ENCODE data around the gene CAPG.
"Not testable (repeated sequence)": the region's sequence is repeated elsewhere in the genome, so short reads cannot be mapped to it uniquely, and the experiment has no call there.

CAPG gene

GRCh38 chr2:85383151-85383550 lies 27.0 kb downstream of the CAPG start:
- POLR2A ChIA-PET; H3K27me3 ChIP-seq (replicated peaks in 2 of 5; ENCODE audit: control insufficient read depth in 4 of 5, insufficient read depth in 5 of 5, low read length in 4 of 5); H3K9me3 ChIP-seq (ENCODE audit: control extremely low read depth in 1 of 5, control insufficient read depth in 4 of 5, insufficient read depth in 2 of 5, low read depth in 1 of 5, low read length in 4 of 5); H3K27ac ChIP-seq (ENCODE audit: insufficient read depth in 1 of 2, low read depth in 1 of 2, low read length in 2 of 2, poor library complexity in 1 of 2, severe bottlenecking in 2 of 2); H3K4me3 ChIP-seq (ENCODE audit: control insufficient read depth in 1 of 7, extremely low read depth in 1 of 7, insufficient read depth in 4 of 7, low read depth in 2 of 7, low read length in 6 of 7); H3K4me1 ChIP-seq (ENCODE audit: control extremely low read depth in 1 of 4, control insufficient read depth in 4 of 4, insufficient read depth in 4 of 4, low read length in 3 of 4); DNase-seq: not testable (repeated sequence)
- WGBS (ENCODE audit: insufficient coverage), result 100% methylated on average over 4 of the region's 5 CpGs
- CTCF ChIA-PET, result interaction anchor here (0.9 to 12.6 kb wide), 3 partner anchors 10 to 168 kb away, joined by 3 to 250 read pairs (median 4); no protein-coding TSS in a partner anchor
- peaks cover 3 to 44% (median 17%) of the 10 kb centered on the region in 4 experiments for H3K36me3 ChIP-seq (ENCODE audit: control insufficient read depth in 4 of 4, insufficient read depth in 4 of 4, low read length in 3 of 4)

- Histone ChIP-seq H3K4me3 (ENCODE audit: control insufficient read depth in 1 of 7, extremely low read depth in 1 of 7, insufficient read depth in 4 of 7, low read depth in 2 of 7, low read length in 6 of 7) (no peak overlapping the region), H3K27ac (ENCODE audit: insufficient read depth in 1 of 2, low read depth in 1 of 2, low read length in 2 of 2, poor library complexity in 1 of 2, severe bottlenecking in 2 of 2) (no peak overlapping the region), H3K36me3 (ENCODE audit: control insufficient read depth in 4 of 4, insufficient read depth in 4 of 4, low read length in 3 of 4) (peaks cover 3 to 34% (median 9%) of the 10 kb centered on the region in 4 experiments), H3K27me3 (replicated peaks in 2 of 5; ENCODE audit: control insufficient read depth in 4 of 5, insufficient read depth in 5 of 5, low read length in 4 of 5) (no peaks in the 10 kb centered on the region), H3K9me3 (ENCODE audit: control extremely low read depth in 1 of 5, control insufficient read depth in 4 of 5, insufficient read depth in 2 of 5, low read depth in 1 of 5, low read length in 4 of 5) (peaks cover 2 to 9% (median 5%) of the 10 kb centered on the region in 5 experiments), H3K4me1 (ENCODE audit: control extremely low read depth in 1 of 4, control insufficient read depth in 4 of 4, insufficient read depth in 4 of 4, low read length in 3 of 4) (no peaks in the 10 kb centered on the region)
- 100% methylated on average over 1 of the region's 1 CpG for WGBS (ENCODE audit: insufficient coverage)
- ChIA-PET POLR2A (no interaction called here), CTCF (no interaction called here)
- DNase-seq, result peak in 1 of 3 donors; percentile 28
These were observed 30.1 kb downstream of the CAPG start for GRCh38 chr2:85380048-85380447.

DNA sequence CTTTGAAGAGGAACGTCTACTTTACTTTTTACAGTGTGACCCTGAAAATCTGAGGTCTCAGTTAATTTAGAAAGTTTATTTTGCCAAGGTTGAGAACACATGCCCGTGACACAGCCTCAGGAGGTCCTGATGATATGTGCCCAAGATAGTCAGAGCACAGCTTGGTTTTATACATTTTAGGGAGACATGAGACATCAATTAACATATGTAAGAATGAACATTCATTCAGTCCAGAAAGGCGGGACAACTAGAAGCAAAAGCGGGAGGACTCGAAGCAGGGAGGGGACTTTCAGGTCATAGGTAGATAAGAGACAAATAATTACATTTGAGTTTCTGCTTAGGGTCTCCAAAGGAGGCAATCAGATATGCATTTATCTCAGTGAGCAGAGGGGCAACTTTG lies 31.9 kb downstream of the CAPG start:
- CTCF ChIA-PET, result no interaction called here
- Histone ChIP-seq H3K36me3 (ENCODE audit: control insufficient read depth in 4 of 4, insufficient read depth in 4 of 4, low read length in 3 of 4) (peaks cover 3 to 31% (median 8%) of the 10 kb centered on the region in 4 experiments), H3K9me3 (ENCODE audit: control extremely low read depth in 1 of 5, control insufficient read depth in 4 of 5, insufficient read depth in 2 of 5, low read depth in 1 of 5, low read length in 4 of 5) (peaks cover 2 to 9% (median 5%) of the 10 kb centered on the region in 5 experiments), H3K27me3 (replicated peaks in 2 of 5; ENCODE audit: control insufficient read depth in 4 of 5, insufficient read depth in 5 of 5, low read length in 4 of 5) (no peaks in the 10 kb centered on the region), H3K27ac (ENCODE audit: insufficient read depth in 1 of 2, low read depth in 1 of 2, low read length in 2 of 2, poor library complexity in 1 of 2, severe bottlenecking in 2 of 2) (no peak overlapping the region), H3K4me1 (ENCODE audit: control extremely low read depth in 1 of 4, control insufficient read depth in 4 of 4, insufficient read depth in 4 of 4, low read length in 3 of 4) (no peaks in the 10 kb centered on the region), H3K4me3 (ENCODE audit: control insufficient read depth in 1 of 7, extremely low read depth in 1 of 7, insufficient read depth in 4 of 7, low read depth in 2 of 7, low read length in 6 of 7) (no peak overlapping the region)
- POLR2A ChIA-PET, result interaction anchor here (1.1 kb wide), 1 partner anchor 13 kb away, joined by 3 read pairs; no protein-coding TSS in a partner anchor
- no peak for DNase-seq
- 100% methylated on average over 5 of the region's 5 CpGs for WGBS (ENCODE audit: insufficient coverage)

GRCh38 chr2:85377083-85377482 lies 33.1 kb downstream of the CAPG start:
- peaks cover 2 to 9% (median 5%) of the 10 kb centered on the region in 5 experiments for H3K9me3 ChIP-seq (ENCODE audit: control extremely low read depth in 1 of 5, control insufficient read depth in 4 of 5, insufficient read depth in 2 of 5, low read depth in 1 of 5, low read length in 4 of 5)
- ChIA-PET POLR2A (no interaction called here), CTCF (interaction anchor here (1.2 to 1.9 kb wide), 3 partner anchors 9 to 17 kb away, joined by 3 to 12 read pairs (median 4); no protein-coding TSS in a partner anchor)
- H3K27me3 ChIP-seq (replicated peaks in 2 of 5; ENCODE audit: control insufficient read depth in 4 of 5, insufficient read depth in 5 of 5, low read length in 4 of 5), result no peaks in the 10 kb centered on the region
- WGBS (ENCODE audit: insufficient coverage), result 96% methylated on average over 11 of the region's 11 CpGs
- H3K4me1 ChIP-seq (ENCODE audit: control extremely low read depth in 1 of 4, control insufficient read depth in 4 of 4, insufficient read depth in 4 of 4, low read length in 3 of 4), result no peaks in the 10 kb centered on the region
- H3K4me3 ChIP-seq (ENCODE audit: control insufficient read depth in 1 of 7, extremely low read depth in 1 of 7, insufficient read depth in 4 of 7, low read depth in 2 of 7, low read length in 6 of 7), result no peak overlapping the region
- peak overlapping the region in 1 of 2 experiments; percentile 12 for H3K27ac ChIP-seq (ENCODE audit: insufficient read depth in 1 of 2, low read depth in 1 of 2, low read length in 2 of 2, poor library complexity in 1 of 2, severe bottlenecking in 2 of 2)
- H3K36me3 ChIP-seq (ENCODE audit: control insufficient read depth in 4 of 4, insufficient read depth in 4 of 4, low read length in 3 of 4), result peaks cover 3 to 31% (median 8%) of the 10 kb centered on the region in 4 experiments
- DNase-seq, result no peak

- Histone ChIP-seq H3K27ac (ENCODE audit: insufficient read depth in 1 of 2, low read depth in 1 of 2, low read length in 2 of 2, poor library complexity in 1 of 2, severe bottlenecking in 2 of 2) (peak overlapping the region in 1 of 2 experiments; percentile 12), H3K9me3 (ENCODE audit: control extremely low read depth in 1 of 5, control insufficient read depth in 4 of 5, insufficient read depth in 2 of 5, low read depth in 1 of 5, low read length in 4 of 5) (peaks cover 2 to 9% (median 5%) of the 10 kb centered on the region in 5 experiments), H3K4me1 (ENCODE audit: control extremely low read depth in 1 of 4, control insufficient read depth in 4 of 4, insufficient read depth in 4 of 4, low read length in 3 of 4) (no peaks in the 10 kb centered on the region), H3K4me3 (ENCODE audit: control insufficient read depth in 1 of 7, extremely low read depth in 1 of 7, insufficient read depth in 4 of 7, low read depth in 2 of 7, low read length in 6 of 7) (no peak overlapping the region), H3K27me3 (replicated peaks in 2 of 5; ENCODE audit: control insufficient read depth in 4 of 5, insufficient read depth in 5 of 5, low read length in 4 of 5) (no peaks in the 10 kb centered on the region), H3K36me3 (ENCODE audit: control insufficient read depth in 4 of 4, insufficient read depth in 4 of 4, low read length in 3 of 4) (peaks cover 3 to 31% (median 8%) of the 10 kb centered on the region in 4 experiments)
- CTCF ChIA-PET, result interaction anchor here (0.6 to 1.9 kb wide), 6 partner anchors 10 to 152 kb away, joined by 3 to 12 read pairs (median 3); no protein-coding TSS in a partner anchor
- POLR2A ChIA-PET, result no interaction called here
- 97% methylated on average over 5 of the region's 5 CpGs for WGBS (ENCODE audit: insufficient coverage)
- no peak for DNase-seq
These were observed 33.7 kb downstream of the CAPG start for GRCh38 chr2:85376291-85377065.

DNA sequence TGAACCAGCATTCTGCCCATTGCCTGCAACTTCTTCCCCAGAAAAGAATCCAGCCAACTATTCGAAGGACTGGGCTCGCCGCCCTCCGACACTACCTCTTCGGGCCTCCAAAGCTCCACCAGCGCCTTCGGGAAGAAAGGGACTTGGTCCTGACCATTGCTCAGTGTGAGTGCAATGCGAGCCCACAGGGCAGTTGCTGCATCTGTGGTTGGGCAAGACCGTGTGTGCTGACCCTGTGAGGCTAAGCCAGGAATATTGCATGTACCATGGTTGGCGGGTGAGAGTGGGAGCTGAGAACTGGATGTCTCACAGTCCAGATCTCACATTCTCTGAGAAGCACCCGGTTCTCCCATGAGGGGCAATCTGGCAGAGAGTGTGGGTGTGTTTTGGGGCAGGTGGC lies 39.1 kb downstream of the CAPG start:
- over 99% methylated on average over 11 of the region's 11 CpGs for WGBS (ENCODE audit: insufficient coverage)
- Histone ChIP-seq H3K9me3 (ENCODE audit: control extremely low read depth in 1 of 5, control insufficient read depth in 4 of 5, insufficient read depth in 2 of 5, low read depth in 1 of 5, low read length in 4 of 5) (no peaks in the 10 kb centered on the region), H3K27ac (ENCODE audit: insufficient read depth in 1 of 2, low read depth in 1 of 2, low read length in 2 of 2, poor library complexity in 1 of 2, severe bottlenecking in 2 of 2) (no peak overlapping the region), H3K4me3 (ENCODE audit: control insufficient read depth in 1 of 7, extremely low read depth in 1 of 7, insufficient read depth in 4 of 7, low read depth in 2 of 7, low read length in 6 of 7) (no peak overlapping the region), H3K36me3 (ENCODE audit: control insufficient read depth in 4 of 4, insufficient read depth in 4 of 4, low read length in 3 of 4) (peaks cover 5 to 12% (median 9%) of the 10 kb centered on the region in 4 experiments), H3K27me3 (replicated peaks in 2 of 5; ENCODE audit: control insufficient read depth in 4 of 5, insufficient read depth in 5 of 5, low read length in 4 of 5) (no peaks in the 10 kb centered on the region), H3K4me1 (ENCODE audit: control extremely low read depth in 1 of 4, control insufficient read depth in 4 of 4, insufficient read depth in 4 of 4, low read length in 3 of 4) (peaks cover 0 to 2% (median 0%) of the 10 kb centered on the region in 4 experiments)
- DNase-seq, result no peak
- ChIA-PET POLR2A (no interaction called here), CTCF (interaction anchor here (1.5 to 1.9 kb wide), 4 partner anchors 13 to 184 kb away, joined by 4 to 7 read pairs (median 6); no protein-coding TSS in a partner anchor)

DNA sequence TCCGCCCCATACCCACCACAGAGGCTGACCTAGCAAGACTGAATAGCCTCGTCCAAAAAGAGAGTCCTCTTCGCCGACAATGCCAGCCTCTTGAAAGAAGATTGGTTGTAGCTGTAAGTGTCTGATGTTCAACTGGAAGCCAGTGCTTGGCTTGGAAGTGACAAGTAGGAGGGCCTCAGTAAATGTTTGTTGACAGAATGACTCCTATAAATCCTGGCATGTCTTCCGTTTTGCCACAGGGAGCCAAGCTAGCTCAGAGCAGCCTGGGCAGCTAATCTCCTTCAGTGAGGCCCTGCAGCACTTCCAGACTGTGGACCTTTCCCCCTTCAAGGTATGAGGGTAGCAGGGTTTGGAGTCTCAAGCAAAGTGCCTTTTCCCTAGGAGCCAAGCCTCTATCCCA lies 40.7 kb downstream of the CAPG start:
- H3K27me3 ChIP-seq (replicated peaks in 2 of 5; ENCODE audit: control insufficient read depth in 4 of 5, insufficient read depth in 5 of 5, low read length in 4 of 5), result no peaks in the 10 kb centered on the region
- no peaks in the 10 kb centered on the region for H3K9me3 ChIP-seq (ENCODE audit: control extremely low read depth in 1 of 5, control insufficient read depth in 4 of 5, insufficient read depth in 2 of 5, low read depth in 1 of 5, low read length in 4 of 5)
- 89% methylated on average over 4 of the region's 5 CpGs for WGBS (ENCODE audit: insufficient coverage)
- ChIA-PET CTCF (interaction anchor here (1.1 to 1.9 kb wide), 4 partner anchors 15 to 186 kb away, joined by 3 to 7 read pairs (median 4); no protein-coding TSS in a partner anchor), POLR2A (interaction anchor here (0.9 kb wide), 1 partner anchor 15 kb away, joined by 3 read pairs; no protein-coding TSS in a partner anchor)
- peaks cover 6 to 13% (median 9%) of the 10 kb centered on the region in 4 experiments for H3K36me3 ChIP-seq (ENCODE audit: control insufficient read depth in 4 of 4, insufficient read depth in 4 of 4, low read length in 3 of 4)
- H3K27ac ChIP-seq (ENCODE audit: insufficient read depth in 1 of 2, low read depth in 1 of 2, low read length in 2 of 2, poor library complexity in 1 of 2, severe bottlenecking in 2 of 2), result no peak overlapping the region
- H3K4me3 ChIP-seq (ENCODE audit: control insufficient read depth in 1 of 7, extremely low read depth in 1 of 7, insufficient read depth in 4 of 7, low read depth in 2 of 7, low read length in 6 of 7), result no peak overlapping the region
- no peak for DNase-seq
- H3K4me1 ChIP-seq (ENCODE audit: control extremely low read depth in 1 of 4, control insufficient read depth in 4 of 4, insufficient read depth in 4 of 4, low read length in 3 of 4), result peaks cover 0 to 6% (median 0%) of the 10 kb centered on the region in 4 experiments
